ENCODE data around the gene HOTAIR. TPM values are rescaled to one million over a fixed set of nuclear protein-coding genes. Genes with fewer than 3 reads are reported as not detected.

Gene HOTAIR
- total RNA-seq, 2 donors from 2014 or later: not detected

GRCh38 chr12:53942467-53942997, 32.2 kb downstream of the HOTAIR start:
- Histone ChIP-seq H3K4me1 (peaks cover 0 to 18% of the 10 kb centered on the region in 2 donors), H3K36me3 (no peaks in the 10 kb centered on the region), H3K27me3 (peaks cover 35 to 64% of the 10 kb centered on the region in 2 donors), H3K4me3 (no peak overlapping the region), H3K9me3 (no peaks in the 10 kb centered on the region), H3K27ac (no peak overlapping the region)
- no peak for DNase-seq (ENCODE audit: low spot score)
- TF ChIP-seq, protein P1, sequence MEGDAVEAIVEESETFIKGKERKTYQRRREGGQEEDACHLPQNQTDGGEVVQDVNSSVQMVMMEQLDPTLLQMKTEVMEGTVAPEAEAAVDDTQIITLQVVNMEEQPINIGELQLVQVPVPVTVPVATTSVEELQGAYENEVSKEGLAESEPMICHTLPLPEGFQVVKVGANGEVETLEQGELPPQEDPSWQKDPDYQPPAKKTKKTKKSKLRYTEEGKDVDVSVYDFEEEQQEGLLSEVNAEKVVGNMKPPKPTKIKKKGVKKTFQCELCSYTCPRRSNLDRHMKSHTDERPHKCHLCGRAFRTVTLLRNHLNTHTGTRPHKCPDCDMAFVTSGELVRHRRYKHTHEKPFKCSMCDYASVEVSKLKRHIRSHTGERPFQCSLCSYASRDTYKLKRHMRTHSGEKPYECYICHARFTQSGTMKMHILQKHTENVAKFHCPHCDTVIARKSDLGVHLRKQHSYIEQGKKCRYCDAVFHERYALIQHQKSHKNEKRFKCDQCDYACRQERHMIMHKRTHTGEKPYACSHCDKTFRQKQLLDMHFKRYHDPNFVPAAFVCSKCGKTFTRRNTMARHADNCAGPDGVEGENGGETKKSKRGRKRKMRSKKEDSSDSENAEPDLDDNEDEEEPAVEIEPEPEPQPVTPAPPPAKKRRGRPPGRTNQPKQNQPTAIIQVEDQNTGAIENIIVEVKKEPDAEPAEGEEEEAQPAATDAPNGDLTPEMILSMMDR (IDR thresholded peaks at IDR 0.05): no peak

DNA sequence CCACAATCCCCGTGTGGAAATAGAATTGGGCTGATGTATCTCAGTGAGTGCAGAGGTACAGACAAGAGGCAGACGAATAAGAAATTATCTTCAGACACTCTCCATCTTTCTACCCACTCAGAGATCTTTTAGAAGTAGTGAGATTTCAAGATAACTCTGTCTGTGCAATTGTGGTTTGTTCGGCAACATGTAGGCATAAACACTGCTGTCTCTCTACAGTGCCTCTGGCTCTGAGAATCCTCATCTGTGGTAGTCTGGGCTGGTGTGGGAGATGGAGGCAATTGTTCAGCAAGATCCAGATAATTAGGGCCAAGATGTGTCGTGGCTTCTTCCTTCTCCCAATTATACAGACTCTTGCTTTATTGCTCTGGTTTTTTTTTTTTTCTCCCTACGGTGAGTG, 33.0 kb downstream of the HOTAIR start:
- Histone ChIP-seq H3K4me3 (no peak overlapping the region), H3K4me1 (peaks cover 0 to 18% of the 10 kb centered on the region in 2 donors), H3K27me3 (peaks cover 39 to 72% of the 10 kb centered on the region in 2 donors), H3K9me3 (no peaks in the 10 kb centered on the region), H3K27ac (no peak overlapping the region), H3K36me3 (no peaks in the 10 kb centered on the region)
- DNase-seq (ENCODE audit: low spot score): no peak
- TF ChIP-seq, protein P1 (IDR thresholded peaks at IDR 0.05): no peak

GRCh38 chr12:53941187-53941586, 33.6 kb downstream of the HOTAIR start:
- H3K36me3 ChIP-seq: no peaks in the 10 kb centered on the region
- H3K9me3 ChIP-seq: no peaks in the 10 kb centered on the region
- H3K27ac ChIP-seq: no peak overlapping the region
- peaks cover 40 to 77% of the 10 kb centered on the region in 2 donors for H3K27me3 ChIP-seq
- no peak for DNase-seq (ENCODE audit: low spot score)
- H3K4me1 ChIP-seq: peaks cover 0 to 18% of the 10 kb centered on the region in 2 donors
- H3K4me3 ChIP-seq: no peak overlapping the region
- TF ChIP-seq, protein P1 (IDR thresholded peaks at IDR 0.05): no peak

- Histone ChIP-seq H3K27ac (no peak overlapping the region), H3K27me3 (peaks cover 40 to 84% of the 10 kb centered on the region in 2 donors), H3K4me1 (peaks cover 0 to 22% of the 10 kb centered on the region in 2 donors), H3K4me3 (no peak overlapping the region), H3K36me3 (no peaks in the 10 kb centered on the region), H3K9me3 (no peaks in the 10 kb centered on the region)
- TF ChIP-seq, protein P1 (IDR thresholded peaks at IDR 0.05): no peak
- DNase-seq (ENCODE audit: low spot score): no peak
Measured at GRCh38 chr12:53940443-53941014, 34.2 kb downstream of the HOTAIR start.

GRCh38 chr12:53939141-53940108, 35.3 kb downstream of the HOTAIR start:
- no peak for DNase-seq (ENCODE audit: low spot score)
- Histone ChIP-seq H3K4me1 (peaks cover 0 to 27% of the 10 kb centered on the region in 2 donors), H3K4me3 (peak overlapping the region in 1 of 2 donors; percentile 6), H3K27ac (no peak overlapping the region), H3K36me3 (no peaks in the 10 kb centered on the region), H3K9me3 (no peaks in the 10 kb centered on the region), H3K27me3 (peaks cover 46 to 83% of the 10 kb centered on the region in 2 donors)
- TF ChIP-seq, protein P1 (IDR thresholded peaks at IDR 0.05): no peak
